GM19452 (cell line): ENCODE data around the gene FHOD3.

Experiments used
- ATAC-seq: cut with Tn5 transposase; IDR thresholded peaks from one replicate; pipeline ENCODE4 v1.9.1; 2021; ENCODE audit not compliant: unreplicated experiment

The FHOD3 gene

GRCh38 chr18:36580266-36580665, 282.8 kb downstream of the FHOD3 start:
- no peak for ATAC-seq

GRCh38 chr18:36580874-36581750, 283.6 kb downstream of the FHOD3 start:
- no peak for ATAC-seq

GRCh38 chr18:36582988-36583745, 285.7 kb downstream of the FHOD3 start:
- ATAC-seq: peak; percentile 60

GRCh38 chr18:36589857-36590543, 292.5 kb downstream of the FHOD3 start:
- ATAC-seq: no peak

GRCh38 chr18:36590621-36591580, 293.4 kb downstream of the FHOD3 start:
- ATAC-seq: no peak

- no peak for ATAC-seq
Observed at GRCh38 chr18:36592282-36592681, 294.8 kb downstream of the FHOD3 start.

GRCh38 chr18:36593001-36593400, 295.5 kb downstream of the FHOD3 start:
- no peak for ATAC-seq

- no peak for ATAC-seq
Observed at GRCh38 chr18:36593641-36594040, 296.1 kb downstream of the FHOD3 start.

- no peak for ATAC-seq
Observed at GRCh38 chr18:36594621-36595020, 297.1 kb downstream of the FHOD3 start.

GRCh38 chr18:36595046-36595817, 297.7 kb downstream of the FHOD3 start:
- ATAC-seq: no peak

GRCh38 chr18:36595818-36596215, 298.3 kb downstream of the FHOD3 start:
- ATAC-seq: no peak

- no peak for ATAC-seq
Observed at GRCh38 chr18:36597636-36598035, 300.1 kb downstream of the FHOD3 start.

GRCh38 chr18:36600548-36600947, 303.0 kb downstream of the FHOD3 start:
- no peak for ATAC-seq

GRCh38 chr18:36601316-36601715, 303.8 kb downstream of the FHOD3 start:
- no peak for ATAC-seq

- no peak for ATAC-seq
Observed at GRCh38 chr18:36602071-36602470, 304.6 kb downstream of the FHOD3 start.

- no peak for ATAC-seq
Observed at GRCh38 chr18:36602620-36603019, 305.1 kb downstream of the FHOD3 start.

GRCh38 chr18:36608107-36608506, 310.6 kb downstream of the FHOD3 start:
- no peak for ATAC-seq

- peak; percentile 66 for ATAC-seq
Observed at GRCh38 chr18:36610258-36610657, 312.7 kb downstream of the FHOD3 start.

GRCh38 chr18:36610661-36611060, 313.1 kb downstream of the FHOD3 start:
- ATAC-seq: no peak

GRCh38 chr18:36613069-36613468, 315.6 kb downstream of the FHOD3 start:
- ATAC-seq: no peak
